Measurements from ENCODE around the gene TAF13. TPM values are rescaled to one million over a fixed set of nuclear protein-coding genes. Genes with fewer than 3 reads are reported as not detected.

The TAF13 gene
- total RNA-seq, 2 experiments from 2014 or later, result 18.5 to 19.0 TPM

GRCh38 chr1:109115685-109116084, 39.9 kb upstream of the TAF13 start:
- ATAC-seq (peak; percentile 40), DNase-seq (peak; percentile 57)
- POLR2A ChIA-PET, result interaction anchor here (1.0 to 8.2 kb wide), 4 partner anchors 14 to 394 kb away, joined by 3 to 98 read pairs (median 3); partner anchors contain the start of gene AMIGO1
- Mint-ChIP-seq H3K4me1 (ENCODE audit: low read depth) (peaks cover 35% of the 10 kb centered on the region), H3K9me3 (no peaks in the 10 kb centered on the region), H3K27ac (peak overlapping the region; percentile 85), H3K36me3 (ENCODE audit: low read depth) (no peaks in the 10 kb centered on the region), H3K4me3 (no peak overlapping the region), H3K27me3 (peaks cover 2% of the 10 kb centered on the region)
- intact Hi-C loops (cut with micrococcal nuclease), result loop anchor here (10.0 kb wide), 3 partner anchors 151 to 309 kb away; partner anchors contain the start of genes CLCC1 and PSMA5
- TF ChIP-seq, protein P1, sequence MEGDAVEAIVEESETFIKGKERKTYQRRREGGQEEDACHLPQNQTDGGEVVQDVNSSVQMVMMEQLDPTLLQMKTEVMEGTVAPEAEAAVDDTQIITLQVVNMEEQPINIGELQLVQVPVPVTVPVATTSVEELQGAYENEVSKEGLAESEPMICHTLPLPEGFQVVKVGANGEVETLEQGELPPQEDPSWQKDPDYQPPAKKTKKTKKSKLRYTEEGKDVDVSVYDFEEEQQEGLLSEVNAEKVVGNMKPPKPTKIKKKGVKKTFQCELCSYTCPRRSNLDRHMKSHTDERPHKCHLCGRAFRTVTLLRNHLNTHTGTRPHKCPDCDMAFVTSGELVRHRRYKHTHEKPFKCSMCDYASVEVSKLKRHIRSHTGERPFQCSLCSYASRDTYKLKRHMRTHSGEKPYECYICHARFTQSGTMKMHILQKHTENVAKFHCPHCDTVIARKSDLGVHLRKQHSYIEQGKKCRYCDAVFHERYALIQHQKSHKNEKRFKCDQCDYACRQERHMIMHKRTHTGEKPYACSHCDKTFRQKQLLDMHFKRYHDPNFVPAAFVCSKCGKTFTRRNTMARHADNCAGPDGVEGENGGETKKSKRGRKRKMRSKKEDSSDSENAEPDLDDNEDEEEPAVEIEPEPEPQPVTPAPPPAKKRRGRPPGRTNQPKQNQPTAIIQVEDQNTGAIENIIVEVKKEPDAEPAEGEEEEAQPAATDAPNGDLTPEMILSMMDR (IDR thresholded peaks at IDR 0.05), result no peak
- CTCF ChIA-PET, result interaction anchor here (0.6 to 8.7 kb wide), 5 partner anchors 17 to 417 kb away, joined by 3 to 95 read pairs (median 3); no protein-coding TSS in a partner anchor

GRCh38 chr1:109114342-109114674, 38.5 kb upstream of the TAF13 start:
- Mint-ChIP-seq H3K4me3 (peak overlapping the region; percentile 77), H3K27me3 (peaks cover 2% of the 10 kb centered on the region), H3K9me3 (no peaks in the 10 kb centered on the region), H3K36me3 (ENCODE audit: low read depth) (no peaks in the 10 kb centered on the region), H3K4me1 (ENCODE audit: low read depth) (peaks cover 46% of the 10 kb centered on the region), H3K27ac (no peak overlapping the region)
- POLR2A ChIA-PET, result interaction anchor here (8.2 kb wide), 1 partner anchor 13 kb away, joined by 98 read pairs; no protein-coding TSS in a partner anchor
- CTCF ChIA-PET, result interaction anchor here (0.8 to 8.7 kb wide), 9 partner anchors 16 to 286 kb away, joined by 3 to 95 read pairs (median 4); partner anchors contain the start of gene WDR47
- TF ChIP-seq, protein P1 (IDR thresholded peaks at IDR 0.05), result no peak
- DNase-seq, result no peak
- ATAC-seq, result no peak
- intact Hi-C loops (cut with micrococcal nuclease), result loop anchor here (10.0 kb wide), 3 partner anchors 150 to 310 kb away; partner anchors contain the start of genes CLCC1 and PSMA5

DNA sequence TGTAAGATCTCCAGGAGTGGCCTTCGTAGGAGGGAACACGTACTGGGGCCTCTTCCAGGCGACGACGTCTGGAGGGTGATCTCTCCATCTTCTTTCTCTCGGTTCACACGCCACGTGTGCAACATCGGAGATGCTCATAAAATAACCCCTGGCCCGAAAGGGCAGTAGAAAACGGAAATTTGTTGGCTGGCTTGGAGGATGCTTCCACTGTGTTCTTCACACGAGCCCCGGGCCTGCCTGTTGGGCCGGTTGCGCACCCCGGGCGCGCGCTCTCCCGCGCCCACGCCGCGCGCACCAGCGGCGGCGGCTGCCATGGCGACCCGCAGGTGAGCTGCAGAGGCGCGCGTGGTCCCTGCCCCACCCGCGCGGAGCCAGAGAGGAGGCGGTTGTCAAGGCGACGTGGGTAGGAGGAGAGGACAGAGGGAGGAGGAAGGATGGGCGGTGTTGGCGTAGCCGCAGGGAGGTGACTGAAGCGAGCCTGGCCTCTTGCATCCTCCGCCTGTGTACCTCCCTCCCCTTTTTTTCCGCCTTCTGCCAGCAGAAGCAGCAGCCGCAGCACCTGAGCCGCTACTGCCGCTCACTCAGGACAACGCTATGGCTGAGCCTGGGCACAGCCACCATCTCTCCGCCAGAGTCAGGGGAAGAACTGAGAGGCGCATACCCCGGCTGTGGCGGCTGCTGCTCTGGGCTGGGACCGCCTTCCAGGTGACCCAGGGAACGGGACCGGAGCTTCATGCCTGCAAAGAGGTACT, 38.0 kb upstream of the TAF13 start, which contains the start of gene ELAPOR1:
TSS of gene ELAPOR1 (plus strand) at position 526 of the 752 bp plus-strand sequence. CDS start at position 595, 69 bp downstream.
- intact Hi-C loops (cut with micrococcal nuclease), result loop anchor here (10.0 kb wide), 3 partner anchors 149 to 311 kb away; partner anchors contain the start of genes CLCC1 and PSMA5
- ChIA-PET CTCF (interaction anchor here (0.8 to 8.7 kb wide), 19 partner anchors 7 to 285 kb away, joined by 3 to 95 read pairs (median 4); no protein-coding TSS in a partner anchor), POLR2A (interaction anchor here (1.9 to 8.2 kb wide), 2 partner anchors 9 to 13 kb away, joined by 5 to 98 read pairs; no protein-coding TSS in a partner anchor)
- TF ChIP-seq, protein P1 (IDR thresholded peaks at IDR 0.05), result no peak
- Mint-ChIP-seq H3K27me3 (peaks cover 2% of the 10 kb centered on the region), H3K9me3 (no peaks in the 10 kb centered on the region), H3K36me3 (ENCODE audit: low read depth) (no peaks in the 10 kb centered on the region), H3K4me3 (peak within 1 kb of the TSS; percentile 77), H3K27ac (peak within 1 kb of the TSS; percentile 62), H3K4me1 (ENCODE audit: low read depth) (peaks cover 46% of the 10 kb centered on the region)
- DNase-seq, result peak; percentile 88
- ATAC-seq, result peak; percentile 81

GRCh38 chr1:109112652-109113285, 37.0 kb upstream of the TAF13 start:
- H3K4me3 Mint-ChIP-seq, result peak overlapping the region; percentile 77
- ChIA-PET CTCF (interaction anchor here (0.6 to 8.7 kb wide), 33 partner anchors 8 to 284 kb away, joined by 3 to 95 read pairs (median 4); partner anchors contain the start of genes SARS1, TAF13 and WDR47), POLR2A (interaction anchor here (0.6 to 8.2 kb wide), 5 partner anchors 8 to 319 kb away, joined by 3 to 98 read pairs (median 3); no protein-coding TSS in a partner anchor)
- H3K9me3 Mint-ChIP-seq, result no peaks in the 10 kb centered on the region
- intact Hi-C loops (cut with micrococcal nuclease), result loop anchor here (10.0 kb wide), 3 partner anchors 148 to 312 kb away; partner anchors contain the start of genes CLCC1 and PSMA5
- H3K4me1 Mint-ChIP-seq (ENCODE audit: low read depth), result peaks cover 46% of the 10 kb centered on the region
- H3K36me3 Mint-ChIP-seq (ENCODE audit: low read depth), result no peaks in the 10 kb centered on the region
- TF ChIP-seq, protein P1 (IDR thresholded peaks at IDR 0.05), result peak; percentile 96
- H3K27me3 Mint-ChIP-seq, result peaks cover 2% of the 10 kb centered on the region
- peak; percentile 92 for DNase-seq
- H3K27ac Mint-ChIP-seq, result peak overlapping the region; percentile 62
- ATAC-seq, result peak; percentile 45
